ENCODE data around the gene C16orf54. TPM values are rescaled to one million over a fixed set of nuclear protein-coding genes. Genes with fewer than 3 reads are reported as not detected.

Gene C16orf54
- total RNA-seq, 4 donors from 2014 or later: 0.27 to 1.1 TPM; not detected in 2

DNA sequence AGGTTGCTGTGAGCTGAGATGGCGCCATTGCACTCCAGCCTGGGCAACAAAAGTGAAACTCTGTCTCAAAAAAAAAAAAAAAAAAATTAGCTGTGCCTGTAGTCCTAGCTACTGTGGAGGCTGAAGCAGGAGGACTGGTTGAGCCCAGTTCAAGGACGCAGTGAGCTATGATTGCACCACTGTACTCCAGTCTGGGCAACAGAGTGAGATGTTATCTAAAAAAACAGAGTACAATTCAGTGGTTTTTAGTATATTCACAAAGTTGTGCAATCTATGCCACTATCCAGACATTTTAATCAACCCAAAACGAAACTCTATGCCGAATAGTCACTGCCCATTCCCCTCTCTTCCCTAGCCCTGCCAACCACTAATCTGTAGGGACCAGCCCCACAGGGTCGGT, 25.1 kb downstream of the C16orf54 start:
- no peak for DNase-seq (ENCODE audit: low spot score in 2 of 2)
- TF ChIP-seq POLR2A (IDR thresholded peaks at IDR 0.05): no peak
- TF ChIP-seq, protein P1, sequence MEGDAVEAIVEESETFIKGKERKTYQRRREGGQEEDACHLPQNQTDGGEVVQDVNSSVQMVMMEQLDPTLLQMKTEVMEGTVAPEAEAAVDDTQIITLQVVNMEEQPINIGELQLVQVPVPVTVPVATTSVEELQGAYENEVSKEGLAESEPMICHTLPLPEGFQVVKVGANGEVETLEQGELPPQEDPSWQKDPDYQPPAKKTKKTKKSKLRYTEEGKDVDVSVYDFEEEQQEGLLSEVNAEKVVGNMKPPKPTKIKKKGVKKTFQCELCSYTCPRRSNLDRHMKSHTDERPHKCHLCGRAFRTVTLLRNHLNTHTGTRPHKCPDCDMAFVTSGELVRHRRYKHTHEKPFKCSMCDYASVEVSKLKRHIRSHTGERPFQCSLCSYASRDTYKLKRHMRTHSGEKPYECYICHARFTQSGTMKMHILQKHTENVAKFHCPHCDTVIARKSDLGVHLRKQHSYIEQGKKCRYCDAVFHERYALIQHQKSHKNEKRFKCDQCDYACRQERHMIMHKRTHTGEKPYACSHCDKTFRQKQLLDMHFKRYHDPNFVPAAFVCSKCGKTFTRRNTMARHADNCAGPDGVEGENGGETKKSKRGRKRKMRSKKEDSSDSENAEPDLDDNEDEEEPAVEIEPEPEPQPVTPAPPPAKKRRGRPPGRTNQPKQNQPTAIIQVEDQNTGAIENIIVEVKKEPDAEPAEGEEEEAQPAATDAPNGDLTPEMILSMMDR (IDR thresholded peaks at IDR 0.05): no peak
- H3K4me3 ChIP-seq (ENCODE audit: low read depth, poor library complexity, severe bottlenecking): no peak overlapping the region
- intact Hi-C loops (cut with DNase I; ENCODE audit: low total_unique reads): no loop called here
- WGBS, 2 donors: 75 to 84% methylated on average over 5 of the region's 5 CpGs

DNA sequence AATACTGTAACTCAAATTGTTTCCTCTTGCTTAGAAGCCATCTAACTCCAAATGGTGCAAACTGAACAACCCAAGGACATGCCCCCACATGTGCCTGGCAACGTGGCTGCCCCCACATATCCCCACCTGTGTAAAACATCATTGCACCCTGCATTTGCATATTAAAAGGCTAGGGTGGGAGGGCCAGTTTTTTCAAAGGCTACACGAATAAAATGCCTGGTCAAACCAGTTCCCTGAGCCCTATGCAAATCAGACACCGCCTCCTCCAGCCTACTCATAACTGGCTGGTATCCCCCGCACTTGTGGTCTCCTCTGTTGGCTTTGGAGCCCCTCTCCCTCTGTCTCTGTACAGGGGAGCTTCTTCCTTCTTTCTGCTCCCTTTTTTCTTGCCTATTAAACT, 26.7 kb downstream of the C16orf54 start:
- intact Hi-C loops (cut with DNase I; ENCODE audit: low total_unique reads): no loop called here
- 33 to 36% methylated on average over 4 of the region's 4 CpGs for WGBS, 2 donors

DNA sequence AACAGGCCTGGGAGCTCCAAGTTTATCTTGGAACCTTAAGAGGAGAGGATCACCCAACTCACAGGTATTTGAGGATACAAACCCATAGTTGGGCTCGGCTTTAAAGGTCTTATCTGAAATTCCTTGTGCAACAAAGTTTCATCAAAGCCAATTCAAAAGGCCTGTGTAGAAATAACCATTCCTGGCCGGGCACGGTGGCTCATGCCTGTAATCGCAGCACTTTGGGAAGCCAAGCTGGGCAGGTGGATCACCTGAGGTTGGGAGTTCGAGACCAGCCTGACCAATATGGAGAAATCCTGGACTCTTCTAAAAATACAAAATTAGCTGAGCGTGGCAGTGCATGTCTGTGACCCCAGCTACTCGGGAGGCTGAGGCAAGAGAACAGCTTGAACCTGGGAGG, 28.7 kb downstream of the C16orf54 start:
- H3K4me3 ChIP-seq (ENCODE audit: low read depth, poor library complexity, severe bottlenecking): no peak overlapping the region
- 90 to 92% methylated on average over 7 of the region's 7 CpGs for WGBS, 2 donors
- intact Hi-C loops (cut with DNase I; ENCODE audit: low total_unique reads): no loop called here
- no peak for DNase-seq (ENCODE audit: low spot score in 2 of 2)
- TF ChIP-seq, protein P1 (IDR thresholded peaks at IDR 0.05): no peak
- TF ChIP-seq POLR2A (IDR thresholded peaks at IDR 0.05): no peak

More for the DNA sequence above, 26.7 kb downstream of the C16orf54 start:
- no peak overlapping the region for H3K4me3 ChIP-seq (ENCODE audit: low read depth, poor library complexity, severe bottlenecking)
- TF ChIP-seq POLR2A (IDR thresholded peaks at IDR 0.05): no peak
- TF ChIP-seq, protein P1 (IDR thresholded peaks at IDR 0.05): no peak
- DNase-seq (ENCODE audit: low spot score in 2 of 2): no peak

DNA sequence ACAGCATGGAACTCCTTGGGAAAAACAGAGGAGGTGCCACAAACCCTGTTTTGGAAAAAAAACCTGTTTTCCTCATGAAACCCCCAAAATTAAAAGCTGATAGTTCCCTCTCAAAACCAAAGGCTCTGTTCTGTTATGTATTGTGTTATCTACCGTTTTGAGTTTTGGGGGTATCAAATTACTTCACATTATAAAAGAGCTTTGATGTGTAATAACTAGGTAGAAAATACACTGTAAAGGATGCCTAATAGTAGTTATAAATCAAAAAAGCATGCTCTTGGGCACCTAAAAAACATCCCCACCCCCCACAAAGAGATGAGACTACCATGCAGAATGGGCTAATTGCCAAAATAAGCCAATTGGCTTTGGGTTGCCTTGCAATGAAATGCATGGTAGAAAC, 30.8 kb downstream of the C16orf54 start:
- TF ChIP-seq, protein P1 (IDR thresholded peaks at IDR 0.05): no peak
- no peak for TF ChIP-seq POLR2A (IDR thresholded peaks at IDR 0.05)
- WGBS, 2 donors: 26 to 37% methylated on average over 1 of the region's 1 CpG
- DNase-seq (ENCODE audit: low spot score in 2 of 2): no peak
- no peak overlapping the region for H3K4me3 ChIP-seq (ENCODE audit: low read depth, poor library complexity, severe bottlenecking)
- intact Hi-C loops (cut with DNase I; ENCODE audit: low total_unique reads): no loop called here

DNA sequence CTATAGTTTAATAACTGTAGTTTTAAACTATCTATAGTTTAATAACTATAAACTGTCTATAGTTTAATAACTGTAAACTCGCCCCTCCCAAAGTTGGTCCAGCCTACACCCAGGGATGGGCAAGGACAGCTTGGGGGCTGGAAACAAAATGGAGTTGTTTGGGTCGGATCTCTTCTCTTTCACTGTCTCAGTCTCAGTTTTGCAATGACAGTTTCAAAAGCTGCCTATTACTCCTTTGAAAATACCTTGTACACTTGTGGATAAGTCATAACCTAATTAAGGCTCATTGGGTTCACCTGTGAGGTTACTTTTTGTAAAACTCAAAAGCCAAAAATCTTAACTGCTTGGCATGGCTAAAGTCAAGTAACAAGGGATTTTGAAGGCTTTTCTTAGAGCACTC, 31.4 kb downstream of the C16orf54 start:
- 71 to 82% methylated on average over 2 of the region's 2 CpGs for WGBS, 2 donors
- no peak for TF ChIP-seq POLR2A (IDR thresholded peaks at IDR 0.05)
- TF ChIP-seq, protein P1 (IDR thresholded peaks at IDR 0.05): no peak
- no peak for DNase-seq (ENCODE audit: low spot score in 2 of 2)
- H3K4me3 ChIP-seq (ENCODE audit: low read depth, poor library complexity, severe bottlenecking): no peak overlapping the region
- intact Hi-C loops (cut with DNase I; ENCODE audit: low total_unique reads): no loop called here

DNA sequence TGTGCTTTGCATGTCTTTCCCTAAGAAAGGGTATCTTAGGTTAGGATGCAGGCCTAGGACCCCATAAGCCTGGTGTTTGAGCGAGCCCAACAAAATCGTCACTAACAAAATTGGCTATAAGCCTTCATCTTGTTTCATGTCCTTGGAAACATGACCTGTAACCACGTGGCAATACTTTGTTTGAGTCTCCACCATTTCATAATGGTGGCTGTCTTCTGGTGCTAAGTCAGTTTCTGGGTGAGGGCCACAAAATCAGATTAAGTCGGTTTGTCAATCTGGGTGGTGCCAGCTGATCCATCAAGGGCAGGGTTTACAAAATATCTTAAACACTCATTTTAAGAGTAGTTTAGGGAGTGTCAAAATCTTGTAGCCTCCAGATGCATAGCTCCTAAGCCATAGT, 33.0 kb downstream of the C16orf54 start:
- H3K4me3 ChIP-seq (ENCODE audit: low read depth, poor library complexity, severe bottlenecking): no peak overlapping the region
- 57 to 60% methylated on average over 4 of the region's 4 CpGs for WGBS, 2 donors
- intact Hi-C loops (cut with DNase I; ENCODE audit: low total_unique reads): no loop called here
- TF ChIP-seq, protein P1 (IDR thresholded peaks at IDR 0.05): no peak
- no peak for TF ChIP-seq POLR2A (IDR thresholded peaks at IDR 0.05)
- DNase-seq (ENCODE audit: low spot score in 2 of 2): no peak

Data from lower leg skin (tissue), 4 donors.